ENCODE results near the gene DCD.
A peak's percentile ranks its signal among the peaks of the same experiment; 100 is the strongest.

The DCD gene

GRCh38 chr12:54648265-54648664 lies at the start of gene DCD:
DCD (minus strand) TSS chr12:54648365; CDS start chr12:54648303, 62 bp downstream.
- Histone ChIP-seq H3K36me3 (ENCODE audit: insufficient read depth, low read length) (no peaks in the 10 kb centered on the region), H3K9me3 (ENCODE audit: insufficient read depth, low read length, severe bottlenecking) (no peaks in the 10 kb centered on the region), H3K27me3 (ENCODE audit: insufficient read depth, low read length, poor library complexity) (peaks cover 53% of the 10 kb centered on the region), H3K79me2 (ENCODE audit: insufficient read depth, low read length) (no peaks in the 10 kb centered on the region), H3K27ac (ENCODE audit: low read length) (no peak within 1 kb of the TSS), H3K4me1 (ENCODE audit: insufficient read depth, low read length) (no peaks in the 10 kb centered on the region), H4K20me1 (ENCODE audit: insufficient read depth, low read length) (no peaks in the 10 kb centered on the region), H3K4me2 (ENCODE audit: insufficient read depth, low read length) (no peak within 1 kb of the TSS), H2AFZ (ENCODE audit: low read depth, low read length) (no peak within 1 kb of the TSS), H3K4me3 (ENCODE audit: low read depth in 1 of 2, low read length in 2 of 2) (no peak within 1 kb of the TSS), H3K9ac (ENCODE audit: low read depth, low read length) (no peak within 1 kb of the TSS)
- ATAC-seq (ENCODE audit: insufficient read depth, low read depth) (no peak), DNase-seq (no peak)
- no peak for TF ChIP-seq EZH2 (IDR thresholded peaks at IDR 0.05; ENCODE audit: borderline replicate concordance, low read depth, low read length, severe bottlenecking)
- no peak for TF ChIP-seq CTCF (IDR thresholded peaks at IDR 0.05; ENCODE audit: borderline replicate concordance, extremely low read depth, low read length, poor library complexity, severe bottlenecking)

GRCh38 chr12:54697851-54698250 lies 49.7 kb upstream of the DCD start:
- peaks cover 17% of the 10 kb centered on the region for H3K27me3 ChIP-seq (ENCODE audit: insufficient read depth, low read length, poor library complexity)
- no peak for ATAC-seq (ENCODE audit: insufficient read depth, low read depth)
- DNase-seq = no peak
- no peaks in the 10 kb centered on the region for H3K79me2 ChIP-seq (ENCODE audit: insufficient read depth, low read length)
- no peak overlapping the region for H3K9ac ChIP-seq (ENCODE audit: low read depth, low read length)
- no peak overlapping the region for H2AFZ ChIP-seq (ENCODE audit: low read depth, low read length)
- H3K4me2 ChIP-seq (ENCODE audit: insufficient read depth, low read length) = no peak overlapping the region
- no peak overlapping the region for H3K4me3 ChIP-seq (ENCODE audit: low read depth in 1 of 2, low read length in 2 of 2)
- no peaks in the 10 kb centered on the region for H3K9me3 ChIP-seq (ENCODE audit: insufficient read depth, low read length, severe bottlenecking)
- H4K20me1 ChIP-seq (ENCODE audit: insufficient read depth, low read length) = no peaks in the 10 kb centered on the region
- TF ChIP-seq EZH2 (IDR thresholded peaks at IDR 0.05; ENCODE audit: borderline replicate concordance, low read depth, low read length, severe bottlenecking) (no peak), CTCF (IDR thresholded peaks at IDR 0.05; ENCODE audit: borderline replicate concordance, extremely low read depth, low read length, poor library complexity, severe bottlenecking) (no peak)
- no peak overlapping the region for H3K27ac ChIP-seq (ENCODE audit: low read length)
- H3K36me3 ChIP-seq (ENCODE audit: insufficient read depth, low read length) = no peaks in the 10 kb centered on the region
- no peaks in the 10 kb centered on the region for H3K4me1 ChIP-seq (ENCODE audit: insufficient read depth, low read length)

- no peak overlapping the region for H3K4me3 ChIP-seq (ENCODE audit: low read depth in 1 of 2, low read length in 2 of 2)
- H3K79me2 ChIP-seq (ENCODE audit: insufficient read depth, low read length) = no peaks in the 10 kb centered on the region
- H2AFZ ChIP-seq (ENCODE audit: low read depth, low read length) = no peak overlapping the region
- DNase-seq (no peak), ATAC-seq (ENCODE audit: insufficient read depth, low read depth) (no peak)
- H3K27ac ChIP-seq (ENCODE audit: low read length) = no peak overlapping the region
- no peaks in the 10 kb centered on the region for H3K36me3 ChIP-seq (ENCODE audit: insufficient read depth, low read length)
- no peaks in the 10 kb centered on the region for H3K9me3 ChIP-seq (ENCODE audit: insufficient read depth, low read length, severe bottlenecking)
- no peaks in the 10 kb centered on the region for H3K4me1 ChIP-seq (ENCODE audit: insufficient read depth, low read length)
- peaks cover 30% of the 10 kb centered on the region for H3K27me3 ChIP-seq (ENCODE audit: insufficient read depth, low read length, poor library complexity)
- no peak for TF ChIP-seq CTCF (IDR thresholded peaks at IDR 0.05; ENCODE audit: borderline replicate concordance, extremely low read depth, low read length, poor library complexity, severe bottlenecking)
- TF ChIP-seq EZH2 (IDR thresholded peaks at IDR 0.05; ENCODE audit: borderline replicate concordance, low read depth, low read length, severe bottlenecking) = no peak
- no peak overlapping the region for H3K9ac ChIP-seq (ENCODE audit: low read depth, low read length)
- H3K4me2 ChIP-seq (ENCODE audit: insufficient read depth, low read length) = no peak overlapping the region
- no peaks in the 10 kb centered on the region for H4K20me1 ChIP-seq (ENCODE audit: insufficient read depth, low read length)
Measured at GRCh38 chr12:54692353-54692752, 44.2 kb upstream of the DCD start.

- Histone ChIP-seq H3K27ac (ENCODE audit: low read length) (no peak overlapping the region), H3K9ac (ENCODE audit: low read depth, low read length) (no peak overlapping the region), H3K27me3 (ENCODE audit: insufficient read depth, low read length, poor library complexity) (peaks cover 30% of the 10 kb centered on the region), H3K9me3 (ENCODE audit: insufficient read depth, low read length, severe bottlenecking) (no peaks in the 10 kb centered on the region), H4K20me1 (ENCODE audit: insufficient read depth, low read length) (no peaks in the 10 kb centered on the region), H2AFZ (ENCODE audit: low read depth, low read length) (no peak overlapping the region), H3K4me3 (ENCODE audit: low read depth in 1 of 2, low read length in 2 of 2) (no peak overlapping the region), H3K4me2 (ENCODE audit: insufficient read depth, low read length) (no peak overlapping the region), H3K4me1 (ENCODE audit: insufficient read depth, low read length) (no peaks in the 10 kb centered on the region), H3K36me3 (ENCODE audit: insufficient read depth, low read length) (no peaks in the 10 kb centered on the region), H3K79me2 (ENCODE audit: insufficient read depth, low read length) (no peaks in the 10 kb centered on the region)
- no peak for ATAC-seq (ENCODE audit: insufficient read depth, low read depth)
- TF ChIP-seq EZH2 (IDR thresholded peaks at IDR 0.05; ENCODE audit: borderline replicate concordance, low read depth, low read length, severe bottlenecking) (no peak), CTCF (IDR thresholded peaks at IDR 0.05; ENCODE audit: borderline replicate concordance, extremely low read depth, low read length, poor library complexity, severe bottlenecking) (peak; percentile 28)
- DNase-seq = no peak
Measured at GRCh38 chr12:54689984-54690383, 41.8 kb upstream of the DCD start.
